WTC11 (cell line): ENCODE results near the gene RAPGEF2. TPM values are rescaled to one million over a fixed set of nuclear protein-coding genes. Genes with fewer than 3 reads are reported as not detected.

Experiments
- ATAC-seq: fragments of 200-7000 bp; cut with Tn5 transposase; 2 replicates; pipeline ENCODE4 v1.10.0; 2021; ENCODE audit warnings: mild to moderate bottlenecking, moderate library complexity
- CTCF ChIA-PET: fragments of 300-600 bp; sonication (Branson Sonifier 250); formaldehyde crosslinking; loops from one replicate; lab custom pipeline; 2021; ENCODE audit warnings: antibody characterized with exemption; lab: Charles Lee
- POLR2A ChIA-PET: fragments of 350-600 bp; sonication (Branson Sonifier 250); formaldehyde crosslinking; loops from one replicate; lab custom pipeline; 2021; ENCODE audit warnings: antibody characterized with exemption; lab: Charles Lee
- DNase-seq: peaks from one replicate; pipeline ENCODE4 v3.0.0; 2021; ENCODE audit warnings: low spot score
- H3K27ac Mint-ChIP-seq: 2 replicates; pipeline ENCODE4 v1.8.0; 2021; ENCODE audit warnings: mixed read lengths
- H3K27me3 Mint-ChIP-seq: 2 replicates; pipeline ENCODE4 v1.8.0; 2021; ENCODE audit warnings: low read depth, mild to moderate bottlenecking, moderate library complexity, mixed read lengths
- H3K36me3 Mint-ChIP-seq: 2 replicates; pipeline ENCODE4 v1.8.0; 2021; ENCODE audit warnings: mixed read lengths
- H3K4me1 Mint-ChIP-seq: 2 replicates; pipeline ENCODE4 v1.8.0; 2022; ENCODE audit warnings: mixed read lengths
- H3K4me3 Mint-ChIP-seq: 2 replicates; pipeline ENCODE4 v1.8.0; 2021; ENCODE audit warnings: mild to moderate bottlenecking, moderate library complexity, mixed read lengths
- H3K9me3 Mint-ChIP-seq: 2 replicates; pipeline ENCODE4 v1.8.0; 2021; ENCODE audit warnings: mixed read lengths
- ARID4B ChIP-seq: sonication (generic); formaldehyde crosslinking; IDR thresholded peaks from 2 replicates; pipeline ENCODE4 v1.8.0; 2023; ENCODE audit warnings: missing genetic modification reagents, mild to moderate bottlenecking, borderline replicate concordance
- ATF1 ChIP-seq: sonication (generic); formaldehyde crosslinking; IDR thresholded peaks from 2 replicates; pipeline ENCODE4 v1.8.1; 2023; ENCODE audit warnings: mild to moderate bottlenecking, moderate library complexity, missing genetic modification reagents
- ATF6 ChIP-seq: sonication (generic); formaldehyde crosslinking; IDR thresholded peaks from 2 replicates; pipeline ENCODE4 v1.8.1; 2023; ENCODE audit warnings: mild to moderate bottlenecking, missing genetic modification reagents
- E2F5 ChIP-seq: sonication (generic); formaldehyde crosslinking; IDR thresholded peaks from 2 replicates; pipeline ENCODE4 v1.8.1; 2022; ENCODE audit warnings: mild to moderate bottlenecking, moderate library complexity, missing genetic modification reagents
- EMX1 ChIP-seq: fragments of 250-450 bp; sonication (Bioruptor Pico); IDR thresholded peaks from 2 replicates; pipeline ENCODE4 v1.8.0; 2021; ENCODE audit warnings: mild to moderate bottlenecking
- ESRRA ChIP-seq: sonication (generic); formaldehyde crosslinking; IDR thresholded peaks from 2 replicates; pipeline ENCODE4 v1.8.1; 2022; ENCODE audit warnings: mild to moderate bottlenecking, missing genetic modification reagents, borderline replicate concordance
- FOXJ3 ChIP-seq: sonication (generic); formaldehyde crosslinking; IDR thresholded peaks from 2 replicates; pipeline ENCODE4 v1.9.0; 2021; ENCODE audit warnings: missing genetic modification reagents, mild to moderate bottlenecking, borderline replicate concordance
- GTF2I ChIP-seq: fragments of 250-450 bp; sonication (Bioruptor Pico); conservative IDR thresholded peaks from 2 replicates; pipeline ENCODE4 v1.4.0; 2021; ENCODE audit warnings: mild to moderate bottlenecking
- IRF1 ChIP-seq: sonication (generic); formaldehyde crosslinking; IDR thresholded peaks from 2 replicates; pipeline ENCODE4 v1.8.0; 2023; ENCODE audit warnings: missing genetic modification reagents
- IRF2 ChIP-seq: sonication (generic); formaldehyde crosslinking; IDR thresholded peaks from 2 replicates; pipeline ENCODE4 v1.8.0; 2022; ENCODE audit warnings: low read depth, missing genetic modification reagents, borderline replicate concordance
- JAZF1 ChIP-seq: fragments of 250-450 bp; sonication (Bioruptor Pico); IDR thresholded peaks from 2 replicates; pipeline ENCODE4 v1.9.0; 2021; ENCODE audit warnings: moderate library complexity, mild to moderate bottlenecking, inconsistent platforms
- MAX ChIP-seq: sonication (generic); formaldehyde crosslinking; IDR thresholded peaks from 2 replicates; pipeline ENCODE4 v1.8.0; 2022; ENCODE audit warnings: mild to moderate bottlenecking, missing genetic modification reagents
- NR3C1 ChIP-seq: sonication (generic); formaldehyde crosslinking; conservative IDR thresholded peaks from 2 replicates; pipeline ENCODE4 v1.8.1; 2023; ENCODE audit warnings: low read depth, mild to moderate bottlenecking, missing genetic modification reagents
- OVOL2 ChIP-seq: fragments of 250-450 bp; sonication (Bioruptor Pico); IDR thresholded peaks from 2 replicates; pipeline ENCODE4 v1.9.0; 2021; ENCODE audit warnings: mild to moderate bottlenecking, borderline replicate concordance
- PRRX2 ChIP-seq: fragments of 250-450 bp; sonication (Bioruptor Pico); IDR thresholded peaks from 2 replicates; pipeline ENCODE4 v1.8.0; 2021; ENCODE audit warnings: mild to moderate bottlenecking
- SP1 ChIP-seq: sonication (generic); formaldehyde crosslinking; conservative IDR thresholded peaks from 2 replicates; pipeline ENCODE4 v1.8.1; 2022; ENCODE audit warnings: missing genetic modification reagents
- TCF7 ChIP-seq: sonication (generic); formaldehyde crosslinking; IDR thresholded peaks from 2 replicates; pipeline ENCODE4 v1.8.0; 2022; ENCODE audit warnings: mild to moderate bottlenecking, low read depth, missing genetic modification reagents, moderate library complexity
- TEAD1 ChIP-seq: sonication (generic); formaldehyde crosslinking; IDR thresholded peaks from 2 replicates; pipeline ENCODE4 v1.8.0; 2022; ENCODE audit warnings: mild to moderate bottlenecking, missing genetic modification reagents
- TEAD4 ChIP-seq: sonication (generic); formaldehyde crosslinking; IDR thresholded peaks from 2 replicates; pipeline ENCODE4 v1.8.0; 2022; ENCODE audit warnings: mild to moderate bottlenecking, missing genetic modification reagents
- USF1 ChIP-seq: sonication (generic); formaldehyde crosslinking; IDR thresholded peaks from 2 replicates; pipeline ENCODE4 v1.8.0; 2022; ENCODE audit warnings: mild to moderate bottlenecking, missing genetic modification reagents
- ZNF219 ChIP-seq: sonication (generic); formaldehyde crosslinking; IDR thresholded peaks from 2 replicates; pipeline ENCODE4 v1.8.0; 2023; ENCODE audit warnings: missing genetic modification reagents, mild to moderate bottlenecking, borderline replicate concordance
- ZNF232 ChIP-seq: sonication (generic); formaldehyde crosslinking; IDR thresholded peaks from 2 replicates; pipeline ENCODE4 v1.8.0; 2022; ENCODE audit warnings: mild to moderate bottlenecking, missing genetic modification reagents
- ZNF263 ChIP-seq: sonication (generic); formaldehyde crosslinking; IDR thresholded peaks from 2 replicates; pipeline ENCODE4 v1.8.1; 2022; ENCODE audit warnings: low read depth, mild to moderate bottlenecking, moderate library complexity, missing genetic modification reagents
- ZNF416 ChIP-seq: fragments of 250-450 bp; sonication (Bioruptor Pico); IDR thresholded peaks from 2 replicates; pipeline ENCODE4 v1.9.0; 2021; ENCODE audit warnings: mild to moderate bottlenecking, inconsistent platforms
- ZNF423 ChIP-seq: fragments of 250-450 bp; sonication (Bioruptor Pico); IDR thresholded peaks from 2 replicates; pipeline ENCODE4 v2.1.2; 2022; ENCODE audit warnings: mild to moderate bottlenecking, moderate library complexity
- total RNA-seq: library from RNA; stranded (reverse); gene quantifications from 3 replicates; pipeline ENCODE4 v1.2.3, GENCODE V29; 2021

The RAPGEF2 gene
- total RNA-seq, 1 experiment from 2014 or later = 40.6 TPM

GRCh38 chr4:159395693-159396092, 292.8 kb downstream of the RAPGEF2 start:
- no peak overlapping the region for H3K27ac Mint-ChIP-seq
- CTCF ChIA-PET = no interaction called here
- POLR2A ChIA-PET = no interaction called here
- no peak for TF ChIP-seq EMX1 (CRISPR knock-in tag)
- no peak for TF ChIP-seq ESRRA (CRISPR knock-in tag)
- no peak for TF ChIP-seq TEAD4 (CRISPR knock-in tag)
- no peak for TF ChIP-seq TEAD1
- no peak for TF ChIP-seq ZNF263
- TF ChIP-seq SP1 (CRISPR knock-in tag) = no peak
- no peak for TF ChIP-seq TCF7 (CRISPR knock-in tag)
- TF ChIP-seq JAZF1 (CRISPR knock-in tag) = no peak
- no peak for TF ChIP-seq MAX (CRISPR knock-in tag)
- TF ChIP-seq FOXJ3 (CRISPR knock-in tag) = no peak
- TF ChIP-seq USF1 (CRISPR knock-in tag) = no peak
- no peak for TF ChIP-seq ZNF232 (CRISPR knock-in tag)
- no peak for TF ChIP-seq NR3C1
- TF ChIP-seq ATF1 = no peak
- TF ChIP-seq, all 79 proteins: peak for 0
- Mint-ChIP-seq H3K4me3 (no peak overlapping the region), H3K36me3 (no peaks in the 10 kb centered on the region), H3K9me3 (peaks cover 9% of the 10 kb centered on the region; the same call in 1 of the 2 replicates), H3K27me3 (peaks cover 20% of the 10 kb centered on the region), H3K4me1 (no peaks in the 10 kb centered on the region)
- ATAC-seq (no peak), DNase-seq (no peak)

- CTCF ChIA-PET = no interaction called here
Observed at GRCh38 chr4:159396151-159396550, 293.3 kb downstream of the RAPGEF2 start.

More at GRCh38 chr4:159396151-159396550, 293.3 kb downstream of the RAPGEF2 start:
- Mint-ChIP-seq H3K27me3 (peaks cover 16% of the 10 kb centered on the region), H3K27ac (no peak overlapping the region), H3K36me3 (no peaks in the 10 kb centered on the region), H3K4me3 (no peak overlapping the region), H3K4me1 (no peaks in the 10 kb centered on the region; the same call in 1 of the 2 replicates), H3K9me3 (peaks cover 9% of the 10 kb centered on the region; the same call in 1 of the 2 replicates)
- no peak for DNase-seq
- no peak for TF ChIP-seq E2F5 (CRISPR knock-in tag)
- no peak for TF ChIP-seq ZNF423
- no peak for TF ChIP-seq IRF1 (CRISPR knock-in tag)
- TF ChIP-seq ARID4B (CRISPR knock-in tag) = no peak
- TF ChIP-seq IRF2 (CRISPR knock-in tag) = no peak
- TF ChIP-seq EMX1 (CRISPR knock-in tag) = no peak
- no peak for TF ChIP-seq PRRX2 (CRISPR knock-in tag)
- TF ChIP-seq ZNF232 (CRISPR knock-in tag) = no peak
- no peak for TF ChIP-seq ATF6
- TF ChIP-seq ZNF416 (CRISPR knock-in tag) = no peak
- no peak for TF ChIP-seq ZNF219 (CRISPR knock-in tag)
- TF ChIP-seq TCF7 (CRISPR knock-in tag) = no peak
- TF ChIP-seq GTF2I (CRISPR knock-in tag) = no peak
- TF ChIP-seq TEAD1 = no peak
- TF ChIP-seq FOXJ3 (CRISPR knock-in tag) = no peak
- no peak for TF ChIP-seq OVOL2
- no peak for ATAC-seq
- POLR2A ChIA-PET = no interaction called here
